GM19023 (cell line): ENCODE data around the gene PAX2.
A peak's percentile ranks its signal among the peaks of the same experiment; 100 is the strongest.

Source experiments
- ATAC-seq: cut with Tn5 transposase; IDR thresholded peaks from one replicate; pipeline ENCODE4 v1.9.1; 2021; ENCODE audit warnings: mild to moderate bottlenecking, moderate library complexity; ENCODE audit not compliant: unreplicated experiment

PAX2 gene

GRCh38 chr10:100723770-100724530, 21.4 kb upstream of the PAX2 start:
- no peak for ATAC-seq

GRCh38 chr10:100724531-100725027, 20.8 kb upstream of the PAX2 start:
- no peak for ATAC-seq

GRCh38 chr10:100725071-100725471, 20.3 kb upstream of the PAX2 start:
- ATAC-seq = no peak

- no peak for ATAC-seq
Observed at GRCh38 chr10:100725869-100726426, 19.4 kb upstream of the PAX2 start.

- ATAC-seq = no peak
Observed at GRCh38 chr10:100727808-100728207, 17.6 kb upstream of the PAX2 start.

- ATAC-seq = no peak
Observed at GRCh38 chr10:100728928-100729861, 16.2 kb upstream of the PAX2 start.

- ATAC-seq = no peak
Observed at GRCh38 chr10:100729862-100730724, 15.3 kb upstream of the PAX2 start.

- peak; percentile 66 for ATAC-seq
Observed at GRCh38 chr10:100730725-100731406, 14.5 kb upstream of the PAX2 start.

GRCh38 chr10:100731407-100732240, 13.8 kb upstream of the PAX2 start:
- ATAC-seq = peak; percentile 29

- ATAC-seq = no peak
Observed at GRCh38 chr10:100732241-100732596, 13.2 kb upstream of the PAX2 start.

GRCh38 chr10:100733329-100733728, 12.1 kb upstream of the PAX2 start:
- no peak for ATAC-seq

- ATAC-seq = no peak
Observed at GRCh38 chr10:100734295-100735086, 10.9 kb upstream of the PAX2 start.

GRCh38 chr10:100735087-100735336, 10.4 kb upstream of the PAX2 start:
- ATAC-seq = no peak

- no peak for ATAC-seq
Observed at GRCh38 chr10:100735337-100736143, 9.8 kb upstream of the PAX2 start.

GRCh38 chr10:100736144-100736808, 9.1 kb upstream of the PAX2 start:
- no peak for ATAC-seq

GRCh38 chr10:100736809-100737354, 8.5 kb upstream of the PAX2 start:
- no peak for ATAC-seq
